ENCODE measurements around the gene PSAPL1. TPM values are rescaled to one million over a fixed set of nuclear protein-coding genes. Genes with fewer than 3 reads are reported as not detected.

PSAPL1 gene
- total and polyA plus RNA-seq, 2 donors (not counting 1 experiment from before 2014, with no cell fraction given) = not detected

DNA sequence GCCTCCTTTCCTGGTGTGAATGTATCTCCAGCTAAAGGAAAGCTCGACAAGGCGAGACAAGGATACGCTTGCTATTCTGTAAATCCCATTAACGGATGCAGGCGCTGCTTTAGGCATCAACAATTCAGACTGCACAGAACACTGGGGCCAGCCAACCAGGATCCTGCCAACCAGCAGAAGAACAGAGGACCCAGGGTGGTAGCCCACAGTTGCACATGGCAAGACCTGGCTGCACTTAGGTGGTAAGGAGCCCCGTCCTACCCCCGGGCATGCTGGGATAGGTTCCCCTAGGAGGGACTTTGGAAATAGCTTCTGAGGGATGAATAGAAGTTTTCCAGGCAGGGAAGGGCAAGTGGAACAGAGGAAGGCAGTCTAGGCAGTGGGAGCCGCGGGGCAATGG is 20.7 kb downstream of the PSAPL1 start:
- Histone ChIP-seq H3K4me3 (replicated peaks in 1 of 4; ENCODE audit: control extremely low read depth in 1 of 4, insufficient read depth in 1 of 4, low read depth in 3 of 4, low read length in 4 of 4) (no peak overlapping the region), H3K27me3 (ENCODE audit: control insufficient read depth, insufficient read depth, low read length) (peaks cover 4% of the 10 kb centered on the region), H3K9ac (ENCODE audit: insufficient read depth, low read length) (no peak overlapping the region), H3K4me1 (ENCODE audit: control insufficient read depth, extremely low read depth, insufficient read depth, low read length) (no peaks in the 10 kb centered on the region), H2AFZ (ENCODE audit: low read length) (no peak overlapping the region), H3K27ac (ENCODE audit: insufficient read depth, low read length) (no peak overlapping the region), H3K36me3 (ENCODE audit: control insufficient read depth, insufficient read depth, low read length) (no peaks in the 10 kb centered on the region), H3K79me2 (ENCODE audit: control insufficient read depth, insufficient read depth, low read length) (no peaks in the 10 kb centered on the region), H3K9me3 (ENCODE audit: control insufficient read depth, insufficient read depth, low read depth, low read length) (no peaks in the 10 kb centered on the region), H3K4me2 (ENCODE audit: extremely low read depth, insufficient read depth, low read length) (no peak overlapping the region), H4K20me1 (ENCODE audit: control insufficient read depth, extremely low read depth, insufficient read depth, low read length) (no peaks in the 10 kb centered on the region)
- TF ChIP-seq EZH2 (IDR thresholded peaks at IDR 0.05; ENCODE audit: low read length, missing control alignments) = no peak
- TF ChIP-seq, protein P1, sequence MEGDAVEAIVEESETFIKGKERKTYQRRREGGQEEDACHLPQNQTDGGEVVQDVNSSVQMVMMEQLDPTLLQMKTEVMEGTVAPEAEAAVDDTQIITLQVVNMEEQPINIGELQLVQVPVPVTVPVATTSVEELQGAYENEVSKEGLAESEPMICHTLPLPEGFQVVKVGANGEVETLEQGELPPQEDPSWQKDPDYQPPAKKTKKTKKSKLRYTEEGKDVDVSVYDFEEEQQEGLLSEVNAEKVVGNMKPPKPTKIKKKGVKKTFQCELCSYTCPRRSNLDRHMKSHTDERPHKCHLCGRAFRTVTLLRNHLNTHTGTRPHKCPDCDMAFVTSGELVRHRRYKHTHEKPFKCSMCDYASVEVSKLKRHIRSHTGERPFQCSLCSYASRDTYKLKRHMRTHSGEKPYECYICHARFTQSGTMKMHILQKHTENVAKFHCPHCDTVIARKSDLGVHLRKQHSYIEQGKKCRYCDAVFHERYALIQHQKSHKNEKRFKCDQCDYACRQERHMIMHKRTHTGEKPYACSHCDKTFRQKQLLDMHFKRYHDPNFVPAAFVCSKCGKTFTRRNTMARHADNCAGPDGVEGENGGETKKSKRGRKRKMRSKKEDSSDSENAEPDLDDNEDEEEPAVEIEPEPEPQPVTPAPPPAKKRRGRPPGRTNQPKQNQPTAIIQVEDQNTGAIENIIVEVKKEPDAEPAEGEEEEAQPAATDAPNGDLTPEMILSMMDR (conservative IDR thresholded peaks at IDR 0.05 in 1 of 2, IDR thresholded peaks at IDR 0.05 in 1 of 2; ENCODE audit: low read depth in 1 of 2, low read length in 2 of 2) = no peak
- no peak for DNase-seq (ENCODE audit: low read depth in 2 of 2)

DNA sequence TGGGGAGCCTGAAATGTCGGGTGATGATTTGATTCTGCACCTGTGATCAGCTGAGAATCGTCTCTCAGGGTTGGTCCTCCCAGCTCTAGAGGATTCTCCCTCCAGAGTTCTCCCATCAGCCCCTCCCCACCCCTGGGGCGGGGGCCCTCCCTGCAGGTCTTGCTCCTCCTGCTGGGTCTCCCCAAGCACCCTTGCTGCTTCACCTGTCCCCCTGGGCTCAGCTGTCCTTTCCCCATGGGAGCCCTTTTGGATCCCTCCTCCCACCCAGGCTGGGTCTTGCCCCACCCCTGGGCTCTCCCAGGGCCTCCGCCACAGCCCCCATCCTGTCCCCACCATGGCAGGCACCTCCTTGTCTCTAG is 22.2 kb downstream of the PSAPL1 start:
- no peaks in the 10 kb centered on the region for H3K36me3 ChIP-seq (ENCODE audit: control insufficient read depth, insufficient read depth, low read length)
- no peak for TF ChIP-seq EZH2 (IDR thresholded peaks at IDR 0.05; ENCODE audit: low read length, missing control alignments)
- TF ChIP-seq, protein P1 (conservative IDR thresholded peaks at IDR 0.05 in 1 of 2, IDR thresholded peaks at IDR 0.05 in 1 of 2; ENCODE audit: low read depth in 1 of 2, low read length in 2 of 2) = no peak
- H2AFZ ChIP-seq (ENCODE audit: low read length) = no peak overlapping the region
- H3K79me2 ChIP-seq (ENCODE audit: control insufficient read depth, insufficient read depth, low read length) = no peaks in the 10 kb centered on the region
- H4K20me1 ChIP-seq (ENCODE audit: control insufficient read depth, extremely low read depth, insufficient read depth, low read length) = no peaks in the 10 kb centered on the region
- peaks cover 4% of the 10 kb centered on the region for H3K27me3 ChIP-seq (ENCODE audit: control insufficient read depth, insufficient read depth, low read length)
- no peaks in the 10 kb centered on the region for H3K9me3 ChIP-seq (ENCODE audit: control insufficient read depth, insufficient read depth, low read depth, low read length)
- H3K4me3 ChIP-seq (replicated peaks in 1 of 4; ENCODE audit: control extremely low read depth in 1 of 4, insufficient read depth in 1 of 4, low read depth in 3 of 4, low read length in 4 of 4) = no peak overlapping the region
- no peak overlapping the region for H3K4me2 ChIP-seq (ENCODE audit: extremely low read depth, insufficient read depth, low read length)
- DNase-seq (ENCODE audit: low read depth in 2 of 2) = no peak
- H3K4me1 ChIP-seq (ENCODE audit: control insufficient read depth, extremely low read depth, insufficient read depth, low read length) = no peaks in the 10 kb centered on the region
- H3K27ac ChIP-seq (ENCODE audit: insufficient read depth, low read length) = no peak overlapping the region
- H3K9ac ChIP-seq (ENCODE audit: insufficient read depth, low read length) = no peak overlapping the region

DNA sequence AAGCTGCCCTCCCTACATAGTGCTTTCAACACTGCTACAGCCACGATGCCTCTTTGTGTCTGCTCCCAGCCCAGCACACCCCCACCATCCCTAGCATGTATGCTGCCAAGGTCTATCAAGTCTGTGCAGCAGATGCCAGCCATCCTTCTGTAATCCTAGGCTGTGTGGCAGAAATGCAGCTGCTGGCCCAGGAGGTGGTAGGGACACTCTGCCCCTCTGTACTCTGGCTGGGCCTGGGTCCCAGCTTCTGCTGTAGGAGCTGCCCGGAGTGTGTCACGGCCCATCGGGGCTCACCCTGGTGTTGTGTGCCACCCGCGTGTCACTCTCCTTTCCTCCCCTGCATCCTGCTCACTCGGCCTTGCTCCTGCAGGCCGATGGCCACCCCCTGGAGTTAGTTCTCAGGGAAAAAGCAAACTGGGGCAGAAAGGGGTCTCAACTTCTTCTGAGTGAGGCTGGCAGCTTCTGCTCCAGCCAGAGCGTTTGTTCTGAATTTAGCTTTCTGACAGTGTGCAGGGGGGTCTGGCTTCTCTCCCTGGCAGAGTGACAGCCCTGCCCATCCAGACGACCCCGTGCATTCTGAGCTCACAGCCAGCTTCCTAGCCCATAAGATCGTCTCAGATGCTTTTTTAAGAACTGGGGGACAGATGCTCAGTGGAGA is 22.7 kb downstream of the PSAPL1 start:
- Histone ChIP-seq H3K4me1 (ENCODE audit: control insufficient read depth, extremely low read depth, insufficient read depth, low read length) (no peaks in the 10 kb centered on the region), H3K36me3 (ENCODE audit: control insufficient read depth, insufficient read depth, low read length) (no peaks in the 10 kb centered on the region), H3K4me2 (ENCODE audit: extremely low read depth, insufficient read depth, low read length) (no peak overlapping the region), H3K9ac (ENCODE audit: insufficient read depth, low read length) (no peak overlapping the region), H3K4me3 (replicated peaks in 1 of 4; ENCODE audit: control extremely low read depth in 1 of 4, insufficient read depth in 1 of 4, low read depth in 3 of 4, low read length in 4 of 4) (no peak overlapping the region), H3K79me2 (ENCODE audit: control insufficient read depth, insufficient read depth, low read length) (no peaks in the 10 kb centered on the region), H3K27me3 (ENCODE audit: control insufficient read depth, insufficient read depth, low read length) (peaks cover 4% of the 10 kb centered on the region), H2AFZ (ENCODE audit: low read length) (no peak overlapping the region), H4K20me1 (ENCODE audit: control insufficient read depth, extremely low read depth, insufficient read depth, low read length) (no peaks in the 10 kb centered on the region), H3K27ac (ENCODE audit: insufficient read depth, low read length) (no peak overlapping the region), H3K9me3 (ENCODE audit: control insufficient read depth, insufficient read depth, low read depth, low read length) (no peaks in the 10 kb centered on the region)
- DNase-seq (ENCODE audit: low read depth in 2 of 2) = no peak
- no peak for TF ChIP-seq EZH2 (IDR thresholded peaks at IDR 0.05; ENCODE audit: low read length, missing control alignments)
- TF ChIP-seq, protein P1 (conservative IDR thresholded peaks at IDR 0.05 in 1 of 2, IDR thresholded peaks at IDR 0.05 in 1 of 2; ENCODE audit: low read depth in 1 of 2, low read length in 2 of 2) = no peak
